Measurements from ENCODE around the gene LPP.
"Not testable (repeated sequence)": the region's sequence is repeated elsewhere in the genome, so short reads cannot be mapped to it uniquely, and the experiment has no call there.

The LPP gene

DNA sequence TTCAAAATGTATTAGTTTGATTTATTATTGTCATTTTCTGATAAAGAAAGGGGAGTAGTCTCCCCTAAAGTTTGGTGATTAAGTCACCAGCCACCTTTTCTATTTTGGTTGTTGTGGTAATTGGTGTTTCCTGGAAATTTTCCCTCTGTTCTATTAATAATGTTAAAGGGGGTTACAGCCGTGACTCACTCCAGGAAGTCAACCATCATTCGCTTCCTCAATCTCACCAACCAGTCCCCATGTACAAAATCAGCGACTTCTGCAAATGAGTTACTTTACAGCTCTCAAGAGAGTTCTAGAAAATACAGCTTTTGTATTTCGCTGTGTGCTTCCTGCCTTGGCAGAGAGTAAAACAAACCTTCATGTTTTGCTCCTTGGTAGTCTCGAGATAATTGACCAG lies 285.1 kb downstream of the LPP start:
- H2AFZ ChIP-seq (ENCODE audit: low read depth, low read length, severe bottlenecking) = no peak overlapping the region
- H3K4me3 ChIP-seq (ENCODE audit: insufficient read depth, low read length, poor library complexity, severe bottlenecking) = no peak overlapping the region
- H3K79me2 ChIP-seq (ENCODE audit: insufficient read depth, low read length) = no peaks in the 10 kb centered on the region
- no peak overlapping the region for H3K9ac ChIP-seq (ENCODE audit: low read length)
- no peaks in the 10 kb centered on the region for H4K20me1 ChIP-seq (ENCODE audit: low read depth, low read length)
- TF ChIP-seq, protein P1, sequence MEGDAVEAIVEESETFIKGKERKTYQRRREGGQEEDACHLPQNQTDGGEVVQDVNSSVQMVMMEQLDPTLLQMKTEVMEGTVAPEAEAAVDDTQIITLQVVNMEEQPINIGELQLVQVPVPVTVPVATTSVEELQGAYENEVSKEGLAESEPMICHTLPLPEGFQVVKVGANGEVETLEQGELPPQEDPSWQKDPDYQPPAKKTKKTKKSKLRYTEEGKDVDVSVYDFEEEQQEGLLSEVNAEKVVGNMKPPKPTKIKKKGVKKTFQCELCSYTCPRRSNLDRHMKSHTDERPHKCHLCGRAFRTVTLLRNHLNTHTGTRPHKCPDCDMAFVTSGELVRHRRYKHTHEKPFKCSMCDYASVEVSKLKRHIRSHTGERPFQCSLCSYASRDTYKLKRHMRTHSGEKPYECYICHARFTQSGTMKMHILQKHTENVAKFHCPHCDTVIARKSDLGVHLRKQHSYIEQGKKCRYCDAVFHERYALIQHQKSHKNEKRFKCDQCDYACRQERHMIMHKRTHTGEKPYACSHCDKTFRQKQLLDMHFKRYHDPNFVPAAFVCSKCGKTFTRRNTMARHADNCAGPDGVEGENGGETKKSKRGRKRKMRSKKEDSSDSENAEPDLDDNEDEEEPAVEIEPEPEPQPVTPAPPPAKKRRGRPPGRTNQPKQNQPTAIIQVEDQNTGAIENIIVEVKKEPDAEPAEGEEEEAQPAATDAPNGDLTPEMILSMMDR (IDR thresholded peaks at IDR 0.05; ENCODE audit: insufficient read depth, low read length, poor library complexity, severe bottlenecking) = no peak
- TF ChIP-seq EZH2phosphoT487 (conservative IDR thresholded peaks at IDR 0.05; ENCODE audit: low read length) = no peak
- no peak overlapping the region for H3K4me2 ChIP-seq (ENCODE audit: low read depth, low read length, poor library complexity, severe bottlenecking)
- no peak overlapping the region for H3K27ac ChIP-seq (ENCODE audit: low read depth, low read length)
- H3K27me3 ChIP-seq (ENCODE audit: low read length) = no peaks in the 10 kb centered on the region
- no peaks in the 10 kb centered on the region for H3K9me2 ChIP-seq (replicated peaks; ENCODE audit: insufficient read depth, low read length)
- no peaks in the 10 kb centered on the region for H3K9me3 ChIP-seq (ENCODE audit: insufficient read depth, low read length)
- H3K36me3 ChIP-seq (ENCODE audit: low read length) = no peaks in the 10 kb centered on the region; the same call in 1 of the 2 replicates
- no peaks in the 10 kb centered on the region for H3F3A ChIP-seq (ENCODE audit: insufficient read depth)

GRCh38 chr3:188440340-188440972 lies 286.5 kb downstream of the LPP start:
- H3K27ac ChIP-seq (ENCODE audit: low read depth, low read length) = no peak overlapping the region
- H3K36me3 ChIP-seq (ENCODE audit: low read length) = no peaks in the 10 kb centered on the region; the same call in 1 of the 2 replicates
- no peak overlapping the region for H3K4me3 ChIP-seq (ENCODE audit: insufficient read depth, low read length, poor library complexity, severe bottlenecking)
- no peak overlapping the region for H3K4me2 ChIP-seq (ENCODE audit: low read depth, low read length, poor library complexity, severe bottlenecking)
- no peaks in the 10 kb centered on the region for H3K27me3 ChIP-seq (ENCODE audit: low read length)
- H3K9me3 ChIP-seq (ENCODE audit: insufficient read depth, low read length) = no peaks in the 10 kb centered on the region
- TF ChIP-seq, protein P1 (IDR thresholded peaks at IDR 0.05; ENCODE audit: insufficient read depth, low read length, poor library complexity, severe bottlenecking) = no peak
- no peak for TF ChIP-seq EZH2phosphoT487 (conservative IDR thresholded peaks at IDR 0.05; ENCODE audit: low read length)
- no peak overlapping the region for H2AFZ ChIP-seq (ENCODE audit: low read depth, low read length, severe bottlenecking)
- H3F3A ChIP-seq (ENCODE audit: insufficient read depth) = no peaks in the 10 kb centered on the region; the same call in 1 of the 2 replicates
- H3K9me2 ChIP-seq (replicated peaks; ENCODE audit: insufficient read depth, low read length) = no peaks in the 10 kb centered on the region
- H3K79me2 ChIP-seq (ENCODE audit: insufficient read depth, low read length) = no peaks in the 10 kb centered on the region
- H4K20me1 ChIP-seq (ENCODE audit: low read depth, low read length) = no peaks in the 10 kb centered on the region
- no peak overlapping the region for H3K9ac ChIP-seq (ENCODE audit: low read length)

GRCh38 chr3:188442430-188442829 lies 288.5 kb downstream of the LPP start:
- Histone ChIP-seq H4K20me1 (ENCODE audit: low read depth, low read length) (no peaks in the 10 kb centered on the region), H3K27me3 (ENCODE audit: low read length) (no peaks in the 10 kb centered on the region), H3K27ac (ENCODE audit: low read depth, low read length) (no peak overlapping the region), H3K79me2 (ENCODE audit: insufficient read depth, low read length) (no peaks in the 10 kb centered on the region), H3K36me3 (ENCODE audit: low read length) (no peaks in the 10 kb centered on the region), H3F3A (ENCODE audit: insufficient read depth) (peaks cover 15% of the 10 kb centered on the region; the same call in 1 of the 2 replicates), H3K4me2 (ENCODE audit: low read depth, low read length, poor library complexity, severe bottlenecking) (no peak overlapping the region), H3K9ac (ENCODE audit: low read length) (no peak overlapping the region), H3K9me2 (replicated peaks; ENCODE audit: insufficient read depth, low read length) (no peaks in the 10 kb centered on the region), H3K9me3 (ENCODE audit: insufficient read depth, low read length) (no peaks in the 10 kb centered on the region), H2AFZ (ENCODE audit: low read depth, low read length, severe bottlenecking) (no peak overlapping the region), H3K4me3 (ENCODE audit: insufficient read depth, low read length, poor library complexity, severe bottlenecking) (no peak overlapping the region)
- TF ChIP-seq, protein P1 (IDR thresholded peaks at IDR 0.05; ENCODE audit: insufficient read depth, low read length, poor library complexity, severe bottlenecking) = no peak
- no peak for TF ChIP-seq EZH2phosphoT487 (conservative IDR thresholded peaks at IDR 0.05; ENCODE audit: low read length)

DNA sequence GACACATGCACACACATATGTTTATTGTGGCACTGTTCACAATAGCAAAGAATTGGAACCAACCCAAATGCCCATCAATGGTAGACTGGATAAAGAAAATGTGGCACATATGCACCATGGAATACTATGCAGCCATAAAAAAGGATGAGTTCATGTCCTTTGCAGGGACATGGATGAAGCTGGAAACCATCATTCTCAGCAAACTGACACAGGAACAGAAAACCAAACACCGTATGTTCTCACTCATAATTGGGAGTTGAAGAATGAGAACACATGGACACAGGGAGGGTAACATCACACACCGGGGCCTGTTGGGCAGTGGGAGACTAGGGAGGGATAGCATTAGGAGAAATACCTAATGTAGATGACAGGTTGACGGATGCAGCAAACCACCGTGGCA lies 291.2 kb downstream of the LPP start:
- not testable (repeated sequence) for H3K79me2 ChIP-seq (ENCODE audit: insufficient read depth, low read length); H3K4me2 ChIP-seq (ENCODE audit: low read depth, low read length, poor library complexity, severe bottlenecking); H3K9me3 ChIP-seq (ENCODE audit: insufficient read depth, low read length); H3K9ac ChIP-seq (ENCODE audit: low read length); H3K27me3 ChIP-seq (ENCODE audit: low read length); H3K9me2 ChIP-seq (replicated peaks; ENCODE audit: insufficient read depth, low read length); H3K4me3 ChIP-seq (ENCODE audit: insufficient read depth, low read length, poor library complexity, severe bottlenecking); H3K36me3 ChIP-seq (ENCODE audit: low read length); H2AFZ ChIP-seq (ENCODE audit: low read depth, low read length, severe bottlenecking); H3K27ac ChIP-seq (ENCODE audit: low read depth, low read length); H4K20me1 ChIP-seq (ENCODE audit: low read depth, low read length)
- H3F3A ChIP-seq (ENCODE audit: insufficient read depth) = peaks cover 15% of the 10 kb centered on the region; the same call in 1 of the 2 replicates

All from SU-DHL-6 (cell line).